ENCODE measurements around the gene CTRB2. TPM values are rescaled to one million over a fixed set of nuclear protein-coding genes. Genes with fewer than 3 reads are reported as not detected.
"Not testable (repeated sequence)": the region's sequence is repeated elsewhere in the genome, so short reads cannot be mapped to it uniquely, and the experiment has no call there.

Gene CTRB2
- total RNA-seq, 1 experiment from 2014 or later: not detected

GRCh38 chr16:75229172-75230031, 22.4 kb upstream of the CTRB2 start:
- DNase-seq (ENCODE audit: low spot score): no peak
- in situ Hi-C loops (cut with HindIII; ENCODE audit: low sequenced_read_pairs): no loop called here

DNA sequence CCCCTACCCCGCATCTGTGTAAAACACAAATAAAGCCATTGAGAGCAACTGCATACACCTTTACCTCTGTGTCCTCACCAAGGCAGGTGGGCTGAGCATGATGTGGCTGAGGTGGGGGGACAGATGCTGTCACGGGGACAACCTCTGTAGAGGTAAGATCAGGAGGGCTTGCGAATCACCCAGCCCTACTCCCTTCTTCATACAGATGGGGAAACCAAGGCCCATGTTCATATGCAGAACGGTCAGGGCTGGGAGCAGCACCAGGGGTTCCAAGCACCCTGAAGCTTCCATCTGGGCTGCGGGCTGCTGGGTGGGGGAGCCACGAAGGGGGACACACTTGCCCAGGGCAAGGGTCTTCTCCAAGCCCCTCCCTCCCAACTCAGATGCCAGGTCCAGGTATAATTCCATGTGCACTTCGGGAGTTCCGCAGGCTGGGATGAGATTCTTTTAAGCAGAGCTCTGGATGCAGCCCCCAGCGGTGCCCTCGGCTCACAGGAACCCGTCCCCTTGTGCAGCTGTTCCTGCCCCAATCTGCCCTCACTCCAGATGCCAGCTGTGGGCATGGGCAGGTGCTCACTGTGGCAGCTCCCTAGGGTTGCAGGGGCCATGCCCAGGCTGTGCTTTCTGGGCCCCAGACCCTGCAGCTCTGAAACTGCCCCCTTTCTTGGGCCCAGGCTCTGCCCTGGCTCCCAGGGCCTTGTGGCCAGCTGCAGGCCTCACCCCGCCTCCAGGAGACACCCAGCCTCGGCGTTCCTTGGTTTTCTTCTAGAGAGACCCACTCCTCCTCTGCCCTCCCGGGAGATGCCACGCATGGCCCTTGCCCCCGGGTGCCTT, 21.4 kb upstream of the CTRB2 start:
- in situ Hi-C loops (cut with HindIII; ENCODE audit: low sequenced_read_pairs): no loop called here
- no peak for DNase-seq (ENCODE audit: low spot score)

DNA sequence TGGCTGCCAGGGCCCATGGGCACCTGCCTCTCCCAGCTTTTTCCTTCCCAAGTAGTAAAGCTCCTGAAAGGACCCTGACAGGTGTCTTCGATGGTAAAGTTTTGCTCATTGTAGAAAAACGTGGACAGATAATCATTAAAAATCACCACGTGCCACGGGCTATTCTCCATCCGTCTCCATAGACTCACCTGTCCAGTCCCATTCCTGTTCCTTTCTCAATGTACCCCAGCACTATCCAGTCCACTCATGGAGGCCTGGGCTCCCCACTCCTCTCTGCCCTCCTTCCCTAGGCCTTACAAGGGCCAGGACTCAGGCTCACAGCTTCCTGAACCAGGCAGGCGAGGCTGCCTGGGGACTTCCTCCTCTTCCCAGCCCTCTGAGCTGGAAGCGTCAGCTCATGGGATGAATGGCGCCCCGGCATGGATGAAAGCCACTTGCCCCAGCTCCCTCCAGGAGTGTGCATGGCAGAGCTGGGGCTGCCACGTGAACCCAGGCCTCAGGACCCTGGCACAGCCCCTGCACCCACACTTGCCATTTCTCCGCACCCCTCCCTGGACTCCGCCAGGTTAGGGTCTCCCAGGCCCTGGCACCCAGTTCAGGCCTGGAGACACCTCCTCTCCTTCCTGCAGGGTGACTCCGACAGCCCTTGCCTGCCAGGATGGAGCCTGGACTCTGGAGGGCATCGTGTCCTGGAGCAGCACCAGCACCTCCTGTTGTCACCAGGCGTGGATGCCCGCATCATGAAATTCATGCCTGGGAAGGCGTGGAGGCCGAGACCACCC, 20.6 kb upstream of the CTRB2 start:
- in situ Hi-C loops (cut with HindIII; ENCODE audit: low sequenced_read_pairs): no loop called here
- no peak for DNase-seq (ENCODE audit: low spot score)

- no peak for DNase-seq (ENCODE audit: low spot score)
- in situ Hi-C loops (cut with HindIII; ENCODE audit: low sequenced_read_pairs): no loop called here
Observed at GRCh38 chr16:75226550-75227360, 19.8 kb upstream of the CTRB2 start.

DNA sequence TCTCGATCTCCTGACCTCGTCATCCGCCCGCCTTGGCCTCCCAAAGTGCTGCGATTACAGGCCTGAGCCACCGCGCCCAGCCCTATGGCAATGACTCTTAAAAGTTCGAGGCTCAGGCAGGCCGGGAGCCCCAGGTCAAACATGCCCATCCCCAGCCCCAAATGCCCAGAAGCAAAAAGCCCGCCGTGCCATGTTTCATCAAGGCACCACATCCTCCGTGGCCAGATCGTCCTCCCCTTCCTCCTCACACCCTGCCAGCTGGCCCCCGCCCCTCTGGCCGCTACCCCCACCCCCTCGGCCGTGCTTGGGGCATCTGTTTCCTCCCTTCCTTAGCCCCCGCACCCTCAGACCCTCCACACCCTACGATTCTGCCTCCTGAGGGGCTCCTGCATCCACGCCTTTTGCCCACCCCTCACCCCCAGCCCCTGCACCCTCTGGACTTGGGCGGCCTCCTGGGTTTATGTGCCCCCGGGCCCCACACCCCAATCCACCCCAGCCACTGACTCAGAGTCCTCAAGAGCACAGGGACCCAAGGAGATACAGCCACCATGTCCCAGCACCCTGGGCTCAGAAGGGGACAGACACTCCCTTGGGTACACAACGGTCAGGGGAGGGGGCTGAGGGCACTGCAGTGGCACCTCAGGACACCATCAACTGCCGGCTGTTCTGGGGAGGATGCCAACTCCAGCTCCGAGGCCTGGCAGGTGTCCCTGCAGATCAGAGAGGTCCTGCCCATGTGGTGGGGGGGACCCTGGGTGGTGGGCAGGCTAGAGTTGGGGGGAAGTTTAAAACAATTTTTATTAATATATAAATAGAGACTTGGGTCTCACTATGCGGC, 18.9 kb upstream of the CTRB2 start:
- in situ Hi-C loops (cut with HindIII; ENCODE audit: low sequenced_read_pairs): no loop called here
- no peak for DNase-seq (ENCODE audit: low spot score)

DNA sequence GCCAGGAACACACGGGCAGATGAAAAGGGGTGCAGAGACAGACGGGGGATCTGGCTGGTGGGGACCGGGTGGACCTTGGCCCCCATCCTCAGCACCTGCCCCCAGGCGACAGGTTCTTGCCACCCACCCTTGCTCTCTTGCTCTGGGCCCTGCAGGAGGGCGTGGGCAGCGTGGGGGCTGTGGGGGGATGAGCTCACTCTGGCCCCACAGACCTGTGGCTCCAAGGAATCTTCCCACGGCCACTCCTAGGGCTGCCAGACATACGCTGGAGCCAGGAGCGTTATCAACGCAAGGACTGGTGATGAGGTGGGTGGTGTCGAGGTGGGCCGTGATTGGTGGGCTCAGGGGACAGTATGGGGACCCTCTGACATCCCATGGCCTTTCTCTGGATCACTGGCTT, 18.1 kb upstream of the CTRB2 start:
- in situ Hi-C loops (cut with HindIII; ENCODE audit: low sequenced_read_pairs): no loop called here
- no peak for DNase-seq (ENCODE audit: low spot score)

- in situ Hi-C loops (cut with HindIII; ENCODE audit: low sequenced_read_pairs): no loop called here
- DNase-seq (ENCODE audit: low spot score): no peak
Observed at GRCh38 chr16:75224306-75225082, 17.5 kb upstream of the CTRB2 start.

DNA sequence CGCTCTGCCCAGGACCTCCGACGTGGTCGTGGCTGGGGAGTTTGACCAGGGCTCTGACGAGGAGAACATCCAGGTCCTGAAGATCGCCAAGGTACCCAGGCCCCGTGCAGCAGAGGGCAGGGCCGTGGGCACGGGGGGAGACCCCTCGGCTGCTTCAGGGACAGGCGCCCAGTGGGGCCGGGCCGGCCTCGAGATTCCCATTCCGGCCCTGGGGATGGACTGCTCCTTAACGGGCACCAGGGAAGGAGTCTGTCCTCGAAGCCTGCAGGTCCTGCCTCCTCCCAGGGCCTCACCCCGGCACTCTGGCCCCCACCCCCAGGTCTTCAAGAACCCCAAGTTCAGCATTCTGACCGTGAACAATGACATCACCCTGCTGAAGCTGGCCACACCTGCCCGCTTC, 16.2 kb upstream of the CTRB2 start:
- DNase-seq (ENCODE audit: low spot score); in situ Hi-C loops (cut with HindIII; ENCODE audit: low sequenced_read_pairs): not testable (repeated sequence)

DNA sequence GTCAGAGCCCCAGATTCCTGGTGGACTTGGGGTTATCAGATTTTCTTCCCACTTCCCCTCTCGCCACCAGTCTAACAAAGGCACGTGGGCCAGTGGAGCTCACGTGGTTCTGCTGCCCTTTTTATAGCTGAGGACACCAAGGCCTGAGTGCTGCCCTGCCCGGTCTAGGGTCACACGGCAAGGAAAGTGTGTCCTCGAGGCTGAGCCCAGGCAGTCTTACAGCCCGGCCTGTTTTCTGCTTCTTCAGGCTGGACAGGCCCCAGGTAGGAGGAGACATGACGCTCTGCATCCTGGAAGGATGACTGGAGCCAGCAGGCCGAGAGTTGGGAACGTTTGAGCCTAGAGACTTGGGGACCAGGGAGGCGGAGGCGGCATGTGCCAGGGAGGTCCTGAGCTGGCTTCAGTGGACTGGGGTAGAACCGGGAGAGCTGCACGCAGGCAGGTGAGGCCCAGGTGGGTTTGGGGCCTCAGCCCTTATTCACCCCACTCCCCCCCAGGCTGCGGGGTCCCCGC, 15.4 kb upstream of the CTRB2 start:
- DNase-seq (ENCODE audit: low spot score): peak; percentile 29
- in situ Hi-C loops (cut with HindIII; ENCODE audit: low sequenced_read_pairs): no loop called here

GRCh38 chr16:75219838-75220237, 12.9 kb upstream of the CTRB2 start:
- in situ Hi-C loops (cut with HindIII; ENCODE audit: low sequenced_read_pairs): no loop called here
- no peak for DNase-seq (ENCODE audit: low spot score)

DNA sequence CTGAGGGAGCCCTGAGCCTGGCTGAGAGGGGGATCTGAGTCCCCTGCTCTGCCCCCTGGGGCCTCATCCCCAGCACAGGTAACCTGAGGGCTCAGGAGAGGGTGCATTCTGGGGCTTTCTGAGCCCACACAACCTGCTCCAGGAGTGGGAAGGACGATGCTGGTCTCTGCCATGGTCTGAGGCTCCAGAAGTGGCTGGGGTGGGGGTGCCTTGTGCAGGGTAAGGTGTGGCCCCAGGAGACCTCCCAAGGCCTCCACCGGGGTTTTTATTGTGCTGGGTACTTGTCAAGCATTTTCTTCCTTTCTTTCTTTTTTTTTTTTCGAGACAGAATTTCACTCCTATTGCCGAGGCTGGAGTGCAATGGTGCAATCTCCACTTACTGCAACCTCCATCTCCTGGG, 12.1 kb upstream of the CTRB2 start:
- in situ Hi-C loops (cut with HindIII; ENCODE audit: low sequenced_read_pairs): no loop called here
- DNase-seq (ENCODE audit: low spot score): no peak

DNA sequence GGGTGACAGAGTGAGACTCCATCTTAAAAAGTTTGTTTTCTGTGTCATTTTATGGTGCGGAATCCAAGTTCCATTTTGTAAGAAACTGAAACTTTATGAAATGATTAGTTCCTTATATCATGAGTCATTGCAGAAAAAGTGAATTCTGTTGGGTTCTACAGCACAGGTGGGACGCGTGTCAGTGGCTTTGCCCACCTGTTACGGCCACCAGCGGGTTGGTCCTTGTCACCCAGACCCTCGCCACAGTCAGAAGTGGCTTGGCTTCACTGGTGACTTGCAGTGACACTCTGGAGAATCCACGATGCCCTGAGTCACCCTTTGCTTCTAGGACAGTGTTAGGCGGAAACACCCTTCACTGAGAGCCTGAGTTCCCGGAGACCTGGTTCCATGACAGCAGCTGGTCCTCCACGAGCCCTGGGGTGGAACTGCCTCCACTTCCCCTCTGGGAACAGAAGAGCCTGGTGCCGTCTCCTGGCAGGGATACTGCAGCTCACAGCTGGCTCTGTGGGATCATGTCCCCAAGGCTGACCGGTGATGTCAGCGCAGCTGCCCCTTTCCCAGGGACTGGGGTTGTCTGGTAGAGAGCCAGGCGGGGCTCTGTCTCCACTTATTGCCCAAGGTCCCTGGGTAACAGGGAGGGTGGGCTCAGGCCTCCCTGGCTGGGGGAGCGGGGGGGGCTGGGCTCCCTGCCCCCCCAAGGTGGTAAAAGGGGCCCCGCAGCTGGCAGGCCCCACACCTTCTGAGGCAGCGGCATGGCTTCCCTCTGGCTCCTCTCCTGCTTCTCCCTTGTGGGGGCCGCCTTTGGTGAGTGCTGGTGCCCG, 11.5 kb upstream of the CTRB2 start, which contains the start of gene CTRB1:
CTRB1 (plus strand) TSS at position 733 of the 821 bp plus-strand sequence; CDS start at position 753, 20 bp downstream.
- in situ Hi-C loops (cut with HindIII; ENCODE audit: low sequenced_read_pairs): no loop called here
- DNase-seq (ENCODE audit: low spot score): no peak

GRCh38 chr16:75217389-75217851, 10.5 kb upstream of the CTRB2 start:
- no peak for DNase-seq (ENCODE audit: low spot score)
- in situ Hi-C loops (cut with HindIII; ENCODE audit: low sequenced_read_pairs): no loop called here

GRCh38 chr16:75216576-75216975, 9.6 kb upstream of the CTRB2 start:
- no peak for DNase-seq (ENCODE audit: low spot score)
- in situ Hi-C loops (cut with HindIII; ENCODE audit: low sequenced_read_pairs): no loop called here

GRCh38 chr16:75216127-75216526, 9.2 kb upstream of the CTRB2 start:
- no peak for DNase-seq (ENCODE audit: low spot score)
- in situ Hi-C loops (cut with HindIII; ENCODE audit: low sequenced_read_pairs): no loop called here

DNA sequence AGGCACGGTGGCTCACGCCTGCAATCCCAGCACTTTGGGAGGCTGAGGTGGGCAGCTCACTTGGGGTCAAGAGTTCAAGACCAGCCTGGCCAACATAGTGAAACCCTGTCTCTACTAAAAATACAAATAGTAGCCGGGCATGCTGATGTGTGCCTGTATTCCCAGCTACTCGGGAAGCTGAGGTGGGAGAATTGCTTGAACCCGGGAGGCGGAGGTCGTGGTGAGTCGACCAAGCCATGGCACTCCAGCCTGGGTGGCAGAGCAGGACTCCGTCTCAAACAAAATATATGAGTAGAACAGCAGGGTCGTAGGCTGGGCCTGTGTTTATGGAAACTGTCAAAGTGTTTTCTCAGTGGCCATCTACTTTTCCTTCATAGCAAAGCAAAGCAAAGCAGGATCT, 4.3 kb upstream of the CTRB2 start:
- DNase-seq (ENCODE audit: low spot score); in situ Hi-C loops (cut with HindIII; ENCODE audit: low sequenced_read_pairs): not testable (repeated sequence)

Data from G401 (cell line).